Measurements from ENCODE around the gene ZNF746.

Gene ZNF746

DNA sequence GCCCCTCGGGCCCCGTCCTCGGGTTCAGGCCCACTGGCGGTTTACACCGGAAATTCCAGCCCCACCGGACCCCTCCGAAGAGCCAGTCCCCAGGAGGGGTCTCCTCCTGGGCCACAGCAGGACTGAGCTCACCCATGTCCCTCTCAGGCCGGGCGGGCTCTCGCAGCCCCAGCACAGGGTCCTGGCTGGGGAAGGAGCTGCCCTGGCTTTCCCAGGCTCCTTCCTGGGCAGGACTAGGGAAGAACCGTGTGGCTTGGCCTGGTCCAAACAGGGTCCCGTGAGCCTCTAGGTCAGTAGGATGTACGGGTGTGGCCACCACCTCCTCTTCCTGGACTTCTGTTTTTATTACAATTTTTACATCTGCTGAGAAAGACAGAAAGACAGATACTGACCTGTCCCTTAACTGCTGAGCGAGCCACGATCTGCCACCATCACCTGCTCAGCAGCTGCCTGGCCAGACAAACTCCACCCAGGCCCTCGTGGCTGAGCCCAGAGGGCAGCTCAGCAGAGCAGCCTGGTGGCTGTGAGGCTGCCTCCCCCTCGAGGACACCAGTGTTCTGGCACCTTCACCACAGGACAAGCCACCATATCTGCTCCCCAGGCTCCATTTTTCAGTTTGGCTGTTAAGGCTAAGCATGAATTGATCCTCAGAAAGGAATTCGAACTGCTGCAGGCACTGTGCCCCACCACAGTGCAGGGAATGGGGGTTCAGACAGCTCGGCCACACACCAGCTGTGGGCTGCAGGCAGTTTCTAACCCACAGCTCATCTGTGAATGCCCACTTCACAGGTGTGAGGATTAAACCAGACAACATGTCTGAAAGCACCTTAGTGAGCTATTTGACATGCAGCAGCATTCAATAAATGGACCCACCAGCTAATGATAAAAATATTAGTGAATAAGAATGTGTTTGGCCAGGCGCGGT, 22.2 kb downstream of the ZNF746 start:
- DNase-seq (ENCODE audit: insufficient read length, low spot score) (no peak), FAIRE-seq (no peak)
- no peak for TF ChIP-seq CTCF (IDR thresholded peaks at IDR 0.05; ENCODE audit: insufficient read depth, missing control alignments)

GRCh38 chr7:149474309-149475120, 23.1 kb downstream of the ZNF746 start:
- DNase-seq (ENCODE audit: insufficient read length, low spot score) (no peak), FAIRE-seq (no peak)
- no peak for TF ChIP-seq CTCF (IDR thresholded peaks at IDR 0.05; ENCODE audit: insufficient read depth, missing control alignments)

DNA sequence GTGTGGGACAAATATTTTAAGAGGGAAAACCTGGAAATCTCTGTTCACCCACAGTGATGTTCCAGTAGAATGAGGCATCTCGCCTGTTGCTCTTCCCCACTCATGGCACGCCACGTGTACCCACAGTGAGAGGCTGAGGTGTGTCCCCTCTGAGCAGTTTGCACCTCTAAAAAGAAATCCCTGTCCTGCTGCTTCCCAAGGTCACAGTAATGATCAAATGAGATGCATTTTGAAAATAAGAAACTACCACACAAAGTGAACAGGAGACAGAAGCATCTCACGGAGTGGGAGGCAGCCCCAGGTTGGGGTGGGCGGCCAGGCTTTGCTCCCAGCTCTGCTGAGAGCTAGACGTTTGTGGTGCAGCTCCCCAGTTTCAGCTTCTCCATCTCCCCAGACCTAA, 24.4 kb downstream of the ZNF746 start:
- no peak for DNase-seq (ENCODE audit: insufficient read length, low spot score)
- FAIRE-seq, result no peak
- no peak for TF ChIP-seq CTCF (IDR thresholded peaks at IDR 0.05; ENCODE audit: insufficient read depth, missing control alignments)

DNA sequence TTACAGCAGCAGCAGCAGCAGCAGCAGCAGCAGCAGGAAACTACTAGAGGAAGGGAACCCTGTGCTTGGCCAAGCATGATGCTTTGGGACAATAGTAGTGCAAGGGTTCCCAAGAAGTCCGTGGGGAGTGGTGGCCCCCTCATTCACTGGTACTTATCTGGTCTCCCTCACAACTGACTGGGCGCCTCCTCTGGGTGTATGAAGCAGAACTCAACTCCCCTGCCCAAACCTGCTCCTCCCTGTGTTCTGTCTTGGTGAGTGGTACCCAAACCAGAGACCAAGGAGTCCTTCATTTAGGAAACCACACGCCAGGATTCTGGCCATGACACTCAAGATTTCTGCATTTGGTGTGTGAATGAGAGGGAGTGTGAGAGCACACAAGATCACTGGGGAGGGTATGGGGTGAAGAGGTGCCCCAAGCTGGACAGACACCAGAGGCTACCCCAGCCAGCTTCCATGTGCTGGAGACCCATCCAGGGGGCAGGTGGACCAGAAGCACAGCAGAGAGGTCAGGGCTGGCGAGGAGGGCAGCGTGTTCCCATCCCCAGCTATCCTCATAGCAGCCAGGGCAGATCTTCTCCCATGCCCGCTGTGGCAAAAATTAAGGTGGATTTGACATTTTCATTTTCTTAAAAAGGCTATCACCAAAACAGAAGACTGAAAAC, 26.2 kb downstream of the ZNF746 start:
- FAIRE-seq, result no peak
- no peak for TF ChIP-seq CTCF (IDR thresholded peaks at IDR 0.05; ENCODE audit: insufficient read depth, missing control alignments)
- no peak for DNase-seq (ENCODE audit: insufficient read length, low spot score)

GRCh38 chr7:149469806-149470205, 27.8 kb downstream of the ZNF746 start:
- DNase-seq (ENCODE audit: insufficient read length, low spot score), result no peak
- no peak for TF ChIP-seq CTCF (IDR thresholded peaks at IDR 0.05; ENCODE audit: insufficient read depth, missing control alignments)

GRCh38 chr7:149468208-149468607, 29.4 kb downstream of the ZNF746 start:
- peak; percentile 4 for TF ChIP-seq CTCF (IDR thresholded peaks at IDR 0.05; ENCODE audit: insufficient read depth, missing control alignments)
- FAIRE-seq, result no peak
- no peak for DNase-seq (ENCODE audit: insufficient read length, low spot score)

More at GRCh38 chr7:149469806-149470205, 27.8 kb downstream of the ZNF746 start:
- FAIRE-seq, result no peak

Measured in D721Med (cell line).